Measurements from ENCODE around the gene ZNF23. TPM values are rescaled to one million over a fixed set of nuclear protein-coding genes. Genes with fewer than 3 reads are reported as not detected.

ZNF23 gene
- total RNA-seq, 4 donors from 2014 or later, result 2.5 to 7.4 (median 3.4) TPM

Other genes starting within 250 kb of the ZNF23 start
- gene HYDIN, start 231.5 kb downstream of the ZNF23 start, total RNA-seq, result 1 to 10 TPM in 1 of 4 donors, under 1 TPM in 2, not detected in 1; 0.23 to 2.4 (median 0.38) TPM
- 10 to 100 TPM; 18.1 to 39.4 (median 29.3) TPM for gene CMTR2, start 172.8 kb downstream of the ZNF23 start, total RNA-seq
- 1 to 10 TPM in 3 of 4 donors, under 1 TPM in 1; 0.35 to 3.8 (median 2.4) TPM for gene CALB2, start 103.5 kb downstream of the ZNF23 start, total RNA-seq
- not detected for gene TLE7, start 20.2 kb downstream of the ZNF23 start, total RNA-seq
- gene ZNF19, start 27.1 kb upstream of the ZNF23 start, total RNA-seq, result 1 to 10 TPM; 1.1 to 5.0 (median 1.7) TPM
- gene CHST4, start 64.2 kb upstream of the ZNF23 start, total RNA-seq, result 1 to 10 TPM in 1 of 4 donors, not detected in 3; 2.6 TPM
- gene TAT, start 114.8 kb upstream of the ZNF23 start, total RNA-seq, result not detected
- 10 to 100 TPM in 2 of 4 donors, 1 to 10 TPM in 2; 6.5 to 11.8 (median 9.8) TPM for gene MARVELD3, start 163.9 kb upstream of the ZNF23 start, total RNA-seq